Nucleus accumbens (tissue), 56 donors: ENCODE data around the gene WDCP.

Source experiments
- DNase-seq, 56 donors: peaks; one replicate each; lab custom pipeline; 2025; lab: John Stamatoyannopoulos, UW

Gene WDCP

GRCh38 chr2:24008672-24009366, 38.4 kb downstream of the WDCP start:
- no peak for DNase-seq

DNA sequence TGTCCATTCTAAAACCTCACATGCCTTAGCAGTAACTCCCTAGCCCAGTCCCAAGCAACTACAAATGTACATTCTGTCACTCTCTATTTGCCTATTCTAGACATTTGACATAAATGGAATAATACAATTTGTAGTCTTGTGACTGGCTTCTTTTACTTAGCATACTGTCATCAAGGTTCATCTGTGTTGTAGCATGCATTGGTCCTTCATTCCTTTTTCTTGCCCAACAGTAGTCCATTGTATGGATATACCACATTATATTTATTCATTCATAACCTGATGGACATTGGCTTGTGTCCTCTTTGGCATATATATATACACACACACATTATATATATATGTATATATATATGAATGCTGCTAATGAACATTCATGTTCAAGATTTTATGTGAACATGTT, 39.5 kb downstream of the WDCP start:
- no peak for DNase-seq

DNA sequence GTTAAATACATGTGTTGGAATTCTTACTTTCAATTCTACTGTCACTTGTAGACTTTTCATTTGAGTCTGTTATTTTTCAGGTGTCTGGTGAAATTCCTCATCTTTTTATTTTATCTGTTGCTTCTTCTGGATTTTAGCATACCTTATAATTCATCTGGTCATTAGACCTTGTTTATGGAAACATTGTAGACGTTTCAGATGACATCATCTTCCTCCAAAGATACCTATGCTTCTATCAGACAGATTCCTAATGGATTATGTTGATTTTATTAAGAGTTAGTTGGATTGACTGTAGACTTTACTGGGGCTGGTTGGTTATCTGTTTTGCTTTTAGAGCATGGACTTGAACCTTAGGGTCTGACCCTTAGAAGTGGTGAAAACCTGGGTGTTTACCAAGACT, 52.6 kb downstream of the WDCP start:
- DNase-seq, result no peak

GRCh38 chr2:23993736-23994269, 53.4 kb downstream of the WDCP start:
- no peak for DNase-seq

- no peak for DNase-seq
These were observed 54.3 kb downstream of the WDCP start for GRCh38 chr2:23992931-23993330.

DNA sequence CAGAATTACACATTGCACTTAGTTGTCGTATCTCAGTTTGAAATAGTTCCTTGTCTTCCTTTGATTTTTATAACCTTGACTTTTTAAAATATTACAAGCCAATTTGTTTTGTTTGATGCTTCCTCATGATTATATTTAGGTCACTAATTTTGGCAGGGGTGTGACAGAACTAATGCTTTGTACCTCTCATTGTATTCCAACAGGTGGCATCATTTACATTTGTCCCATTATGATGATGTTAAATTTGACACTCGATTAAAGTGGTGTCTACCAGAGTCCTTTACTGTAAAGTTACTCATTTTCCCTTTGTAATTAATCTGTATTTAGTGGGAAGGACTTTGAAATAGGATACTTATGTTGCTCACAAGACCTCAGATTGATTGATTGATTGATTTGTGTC, 58.8 kb downstream of the WDCP start:
- no peak for DNase-seq
